HCT116 (cell line): ENCODE data around the gene CA10. TPM values are rescaled to one million over a fixed set of nuclear protein-coding genes. Genes with fewer than 3 reads are reported as not detected.

Source experiments
- ATAC-seq: fragments of 200-7000 bp; cut with Tn5 transposase; 2 replicates; pipeline ENCODE4 v1.9.1; 2020; ENCODE audit warnings: mild to moderate bottlenecking, moderate library complexity
- BruUV-seq: library from RNA; stranded (reverse); fragments of 400-500 nt; replicated peaks from 2 replicates; lab custom pipeline; 2021; lab: Mats Ljungman, UMichigan
- CTCF ChIA-PET: fragments of 300-600 bp; sonication (Branson Sonifier 250); formaldehyde crosslinking; loops from one replicate; lab custom pipeline; 2021; ENCODE audit warnings: antibody characterized with exemption; lab: Charles Lee
- POLR2A ChIA-PET: fragments of 300-600, 350-600 bp; sonication (Branson Sonifier 250); formaldehyde crosslinking; loops from one replicate; lab custom pipeline; 2021; ENCODE audit warnings: antibody characterized with exemption; lab: Charles Lee
- RAD21 ChIA-PET, 2 experiments: fragments of 300-600 bp; sonication (Branson Sonifier 250); formaldehyde crosslinking; loops; one replicate each; lab custom pipeline; 2023; ENCODE audit warnings: low total read pairs in 2 of 2; ENCODE audit not compliant: uncharacterized antibody in 2 of 2, unreplicated experiment in 2 of 2, low non-redundant PET in 1 of 2; lab: Charles Lee
- DNase-seq: peaks from one replicate; pipeline ENCODE4 v3.0.0-alpha.2; 2010; ENCODE audit warnings: low read depth, low spot score
- H2AFZ ChIP-seq: fragments of 200-600 bp; shearing (Covaris generic), sonication (generic); 2 replicates; pipeline ENCODE4 v1.6.1; 2017; ENCODE audit warnings: low read depth, mixed run types, mixed read lengths, antibody characterized with exemption, low read length; ENCODE audit not compliant: poor library complexity, severe bottlenecking
- H3K27ac ChIP-seq: 2 replicates; pipeline ENCODE4 v1.5.1; 2012; ENCODE audit warnings: low read depth, low read length
- H3K27me3 ChIP-seq: fragments of 200-600 bp; sonication (generic); 2 replicates; pipeline ENCODE4 v1.6.1; 2016; ENCODE audit warnings: mixed run types, low read length, mixed read lengths; ENCODE audit not compliant: insufficient read depth
- H3K36me3 ChIP-seq, 2 experiments: fragments of 200-500 bp in 1 of 2; fragments of 200-600 bp in 1 of 2; sonication (Bioruptor generic) in 1 of 2; sonication (generic) in 1 of 2; 2 replicates each; pipeline versions ENCODE4 v1.5.1 to v1.6.1; 2014 to 2016; ENCODE audit warnings: low read length in 2 of 2, inconsistent platforms in 1 of 2, mixed read lengths in 1 of 2, mixed run types in 1 of 2; ENCODE audit not compliant: insufficient read depth in 2 of 2, control insufficient read depth in 1 of 2
- H3K4me1 ChIP-seq, 2 experiments: fragments of 200-600 bp in 1 of 2; sonication (generic) in 1 of 2; 2 replicates each; pipeline versions ENCODE4 v1.5.1 to v1.6.1; 2012 to 2017; ENCODE audit warnings: low read length in 2 of 2, inconsistent platforms in 1 of 2, mild to moderate bottlenecking in 1 of 2, mixed read lengths in 1 of 2, mixed run types in 1 of 2, moderate library complexity in 1 of 2; ENCODE audit not compliant: insufficient read depth in 2 of 2, control insufficient read depth in 1 of 2
- H3K4me2 ChIP-seq: fragments of 200-600 bp; sonication (generic); 2 replicates; pipeline ENCODE4 v1.6.1; 2017; ENCODE audit warnings: mixed run types, low read length, mixed read lengths
- H3K4me3 ChIP-seq, 2 experiments: fragments of 200-600 bp in 1 of 2; sonication (generic) in 1 of 2; replicated peaks in 1 of 2; 2 replicates each; pipeline ENCODE4 v1.5.1; 2011 to 2016; ENCODE audit warnings: low read length in 2 of 2, control low read depth in 1 of 2, low read depth in 1 of 2, mild to moderate bottlenecking in 1 of 2, mixed read lengths in 1 of 2, mixed run types in 1 of 2
- H3K79me2 ChIP-seq: fragments of 200-600 bp; sonication (generic); 2 replicates; pipeline ENCODE4 v1.6.1; 2017; ENCODE audit warnings: mild to moderate bottlenecking, mixed run types, low read length, moderate library complexity, mixed read lengths; ENCODE audit not compliant: insufficient read depth
- H3K9ac ChIP-seq: fragments of 200-600 bp; sonication (generic); 2 replicates; pipeline ENCODE4 v1.6.1; 2016; ENCODE audit warnings: low read length, mixed read lengths
- H3K9me2 ChIP-seq: fragments of 200-600 bp; sonication (generic), shearing (Covaris generic); 2 replicates; pipeline ENCODE4 v1.6.1; 2017; ENCODE audit warnings: mixed run types, mild to moderate bottlenecking, moderate library complexity; ENCODE audit not compliant: insufficient read depth
- H3K9me3 ChIP-seq, 2 experiments: fragments of 200-500 bp in 1 of 2; fragments of 200-600 bp in 1 of 2; sonication (Bioruptor generic) in 1 of 2; sonication (generic) in 1 of 2; 2 replicates each; pipeline ENCODE4 v1.6.1; 2014 to 2017; ENCODE audit warnings: low read length in 2 of 2, mixed read lengths in 2 of 2, inconsistent platforms in 1 of 2, low read depth in 1 of 2, mild to moderate bottlenecking in 1 of 2, mixed run types in 1 of 2, moderate library complexity in 1 of 2; ENCODE audit not compliant: control insufficient read depth in 1 of 2, insufficient read depth in 1 of 2
- H4K20me1 ChIP-seq: fragments of 200-600 bp; sonication (generic), shearing (Covaris generic); 2 replicates; pipeline ENCODE4 v1.6.1; 2017; ENCODE audit warnings: mixed run types, mild to moderate bottlenecking, moderate library complexity; ENCODE audit not compliant: insufficient read depth
- CBX3 ChIP-seq: IDR thresholded peaks from 2 replicates; pipeline ENCODE4 v1.6.1; 2012; ENCODE audit warnings: low read depth
- EZH2 ChIP-seq: fragments of 200-600 bp; sonication (generic); IDR thresholded peaks from 2 replicates; pipeline ENCODE4 v1.6.1; 2017; ENCODE audit warnings: antibody characterized with exemption, mixed run types
- EZH2phosphoT487 ChIP-seq: fragments of 200-600 bp; IDR thresholded peaks from 2 replicates; pipeline ENCODE4 v1.6.1; 2018; ENCODE audit warnings: antibody characterized with exemption, borderline replicate concordance
- FOSL1 ChIP-seq: IDR thresholded peaks from 2 replicates; pipeline ENCODE4 v1.6.1; 2012; ENCODE audit warnings: low read depth
- JUND ChIP-seq: IDR thresholded peaks from 2 replicates; pipeline ENCODE4 v1.6.1; 2012
- POLR2A ChIP-seq: IDR thresholded peaks from 2 replicates; pipeline ENCODE4 v1.7.0; 2011; ENCODE audit warnings: borderline replicate concordance; ENCODE audit not compliant: insufficient read depth, insufficient read length; ENCODE audit errors: extremely low read depth
- POLR2AphosphoS5 ChIP-seq: IDR thresholded peaks from 2 replicates; pipeline ENCODE4 v1.6.1; 2011; ENCODE audit warnings: mild to moderate bottlenecking, low read depth, low read length, moderate library complexity
- RAD21 ChIP-seq: IDR thresholded peaks from 2 replicates; pipeline ENCODE4 v1.6.1; 2012; ENCODE audit warnings: low read depth, mild to moderate bottlenecking
- SIN3A ChIP-seq: IDR thresholded peaks from 2 replicates; pipeline ENCODE4 v1.6.1; 2012; ENCODE audit warnings: low read depth
- SP1 ChIP-seq: IDR thresholded peaks from 2 replicates; pipeline ENCODE4 v1.6.1; 2012; ENCODE audit warnings: low read depth
- TCF7L2 ChIP-seq: IDR thresholded peaks from 2 replicates; pipeline ENCODE4 v1.7.0; 2011; ENCODE audit warnings: borderline replicate concordance, inconsistent platforms; ENCODE audit not compliant: insufficient read depth, insufficient read length; ENCODE audit errors: extremely low read depth
- YY1 ChIP-seq: IDR thresholded peaks from 2 replicates; pipeline ENCODE4 v1.6.1; 2011; ENCODE audit warnings: low read length, low read depth, moderate library complexity, mild to moderate bottlenecking; ENCODE audit not compliant: insufficient replicate concordance; ENCODE audit errors: extremely low read depth
- ZFX ChIP-seq: fragments of 450-650 bp; IDR thresholded peaks from 2 replicates; pipeline ENCODE4 v1.6.1; 2017
- ZNF274 ChIP-seq: fragments of 200-500 bp; sonication (Bioruptor generic); IDR thresholded peaks from 2 replicates; pipeline ENCODE4 v1.6.1; 2014; ENCODE audit warnings: mild to moderate bottlenecking, low read depth, low read length, inconsistent platforms
- intact Hi-C: fragments of 100-400 bp; cut with micrococcal nuclease; formaldehyde crosslinking; loops from 2 replicates; pipeline ENCODE4 v1.10.0; 2022
- total RNA-seq: library from RNA; stranded (reverse); gene quantifications from one replicate; pipeline ENCODE4 v1.2.1, GENCODE V29; 2021; ENCODE audit not compliant: unreplicated experiment
- TF ChIP-seq, protein P1 (sequence below), 3 experiments: fragments of 200-600 bp in 1 of 3; sonication (generic) in 1 of 3; IDR thresholded peaks in 2 of 3; conservative IDR thresholded peaks in 1 of 3; 2 replicates each; pipeline ENCODE4 v1.5.1; 2012 to 2017; ENCODE audit warnings: low read depth in 2 of 3, low read length in 2 of 3, antibody characterized with exemption in 1 of 3, borderline replicate concordance in 1 of 3, control low read depth in 1 of 3, mild to moderate bottlenecking in 1 of 3, mixed read lengths in 1 of 3, mixed run types in 1 of 3, moderate library complexity in 1 of 3; ENCODE audit not compliant: insufficient read depth in 1 of 3

The CA10 gene
- total RNA-seq, 1 experiment from 2014 or later = not detected

DNA sequence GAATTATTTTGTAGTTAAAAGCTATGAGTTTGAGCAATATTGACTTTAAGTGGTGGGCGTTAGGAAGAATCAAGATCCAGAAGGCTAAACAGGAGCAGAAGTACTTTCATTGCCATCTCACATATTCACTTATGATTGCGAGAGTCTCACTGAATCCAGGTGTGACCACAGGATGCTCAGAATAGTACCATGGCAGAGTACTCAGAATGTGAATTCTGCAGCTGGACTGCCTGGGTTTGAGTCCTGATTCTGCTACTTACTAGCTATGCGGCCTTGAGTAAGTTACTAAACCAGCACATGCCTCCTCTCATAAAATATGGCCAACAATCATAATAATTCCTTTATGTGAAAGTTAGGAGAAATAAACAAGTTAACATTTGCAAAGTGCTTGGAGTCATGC is 109.5 kb downstream of the CA10 start:
- no peak for DNase-seq
- Histone ChIP-seq H4K20me1 (no peaks in the 10 kb centered on the region), H3K79me2 (no peaks in the 10 kb centered on the region), H3K4me2 (no peak overlapping the region), H3K27ac (no peak overlapping the region), H3K27me3 (no peaks in the 10 kb centered on the region), H3K4me1 (no peaks in the 10 kb centered on the region), H3K9me2 (no peaks in the 10 kb centered on the region), H2AFZ (no peak overlapping the region), H3K36me3 (no peaks in the 10 kb centered on the region), H3K4me3 (no peak overlapping the region), H3K9ac (no peak overlapping the region), H3K9me3 (peaks cover 10 to 20% of the 10 kb centered on the region in 2 experiments; a peak in 2 of 4 replicates)
- no peak for ATAC-seq
- intact Hi-C loops = no loop called here
- RAD21 ChIA-PET = no interaction called here
- POLR2A ChIA-PET = no interaction called here
- no TSS peak for BruUV-seq
- TF ChIP-seq ZFX (no peak), POLR2A (no peak), SIN3A (no peak), CBX3 (no peak)
- TF ChIP-seq, protein P1, sequence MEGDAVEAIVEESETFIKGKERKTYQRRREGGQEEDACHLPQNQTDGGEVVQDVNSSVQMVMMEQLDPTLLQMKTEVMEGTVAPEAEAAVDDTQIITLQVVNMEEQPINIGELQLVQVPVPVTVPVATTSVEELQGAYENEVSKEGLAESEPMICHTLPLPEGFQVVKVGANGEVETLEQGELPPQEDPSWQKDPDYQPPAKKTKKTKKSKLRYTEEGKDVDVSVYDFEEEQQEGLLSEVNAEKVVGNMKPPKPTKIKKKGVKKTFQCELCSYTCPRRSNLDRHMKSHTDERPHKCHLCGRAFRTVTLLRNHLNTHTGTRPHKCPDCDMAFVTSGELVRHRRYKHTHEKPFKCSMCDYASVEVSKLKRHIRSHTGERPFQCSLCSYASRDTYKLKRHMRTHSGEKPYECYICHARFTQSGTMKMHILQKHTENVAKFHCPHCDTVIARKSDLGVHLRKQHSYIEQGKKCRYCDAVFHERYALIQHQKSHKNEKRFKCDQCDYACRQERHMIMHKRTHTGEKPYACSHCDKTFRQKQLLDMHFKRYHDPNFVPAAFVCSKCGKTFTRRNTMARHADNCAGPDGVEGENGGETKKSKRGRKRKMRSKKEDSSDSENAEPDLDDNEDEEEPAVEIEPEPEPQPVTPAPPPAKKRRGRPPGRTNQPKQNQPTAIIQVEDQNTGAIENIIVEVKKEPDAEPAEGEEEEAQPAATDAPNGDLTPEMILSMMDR (IDR thresholded peaks at IDR 0.05 in 2 of 3, conservative IDR thresholded peaks at IDR 0.05 in 1 of 3; ENCODE audit: borderline replicate concordance in 1 of 3, insufficient read depth in 1 of 3, low read depth in 2 of 3, low read length in 2 of 3) = no peak
- CTCF ChIA-PET = no interaction called here

GRCh38 chr17:52048137-52048898 is 110.2 kb downstream of the CA10 start:
- Histone ChIP-seq H3K36me3 (no peaks in the 10 kb centered on the region), H3K9me3 (peaks cover 10 to 20% of the 10 kb centered on the region in 2 experiments; a peak in 2 of 4 replicates), H3K79me2 (no peaks in the 10 kb centered on the region), H3K9ac (no peak overlapping the region), H3K4me1 (no peaks in the 10 kb centered on the region), H3K27me3 (no peaks in the 10 kb centered on the region), H4K20me1 (no peaks in the 10 kb centered on the region), H3K9me2 (no peaks in the 10 kb centered on the region), H3K4me3 (no peak overlapping the region), H3K27ac (no peak overlapping the region), H3K4me2 (no peak overlapping the region)
- ChIA-PET POLR2A (no interaction called here), RAD21 (no interaction called here), CTCF (no interaction called here)
- intact Hi-C loops = no loop called here
- DNase-seq = no peak
- ATAC-seq = no peak
- BruUV-seq = no TSS peak
- TF ChIP-seq EZH2phosphoT487 (no peak), JUND (no peak), FOSL1 (no peak), RAD21 (no peak), CBX3 (no peak), SP1 (no peak), POLR2AphosphoS5 (no peak), SIN3A (no peak), EZH2 (no peak), POLR2A (no peak), TCF7L2 (no peak), ZNF274 (no peak), YY1 (no peak)
- TF ChIP-seq, protein P1 (IDR thresholded peaks at IDR 0.05 in 2 of 3, conservative IDR thresholded peaks at IDR 0.05 in 1 of 3; ENCODE audit: borderline replicate concordance in 1 of 3, insufficient read depth in 1 of 3, low read depth in 2 of 3, low read length in 2 of 3) = no peak
- TF ChIP-seq, all 23 proteins: peak for 0
- H2AFZ ChIP-seq = no peak overlapping the region
